HG03457 (cell line): ENCODE results near the gene POLDIP3.
"Not testable (repeated sequence)": the region's sequence is repeated elsewhere in the genome, so short reads cannot be mapped to it uniquely, and the experiment has no call there.

Source experiments
- ATAC-seq: cut with Tn5 transposase; IDR thresholded peaks from one replicate; pipeline ENCODE4 v1.9.1; 2021; ENCODE audit warnings: moderate number of reproducible peaks; ENCODE audit not compliant: unreplicated experiment

Gene POLDIP3

DNA sequence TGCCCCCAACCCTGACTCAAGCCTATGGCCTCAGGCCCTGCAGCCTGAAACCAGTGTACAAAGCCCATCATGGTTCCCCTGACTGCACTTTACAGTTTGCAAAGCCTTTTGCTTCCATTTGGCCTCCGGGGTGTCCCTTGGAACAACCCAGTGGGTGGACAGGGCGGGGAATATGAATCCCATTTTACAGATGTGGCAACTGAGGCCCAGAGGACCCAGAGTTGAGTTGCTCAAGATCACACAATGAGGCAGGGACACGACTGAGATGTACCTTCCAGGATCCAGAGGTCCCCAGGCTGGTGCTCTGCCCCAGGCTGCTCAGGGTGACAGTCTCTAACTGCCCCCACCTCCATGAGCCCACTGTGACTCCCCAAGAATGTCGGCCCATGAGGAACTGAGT is 5.4 kb upstream of the POLDIP3 start:
- ATAC-seq: no peak

DNA sequence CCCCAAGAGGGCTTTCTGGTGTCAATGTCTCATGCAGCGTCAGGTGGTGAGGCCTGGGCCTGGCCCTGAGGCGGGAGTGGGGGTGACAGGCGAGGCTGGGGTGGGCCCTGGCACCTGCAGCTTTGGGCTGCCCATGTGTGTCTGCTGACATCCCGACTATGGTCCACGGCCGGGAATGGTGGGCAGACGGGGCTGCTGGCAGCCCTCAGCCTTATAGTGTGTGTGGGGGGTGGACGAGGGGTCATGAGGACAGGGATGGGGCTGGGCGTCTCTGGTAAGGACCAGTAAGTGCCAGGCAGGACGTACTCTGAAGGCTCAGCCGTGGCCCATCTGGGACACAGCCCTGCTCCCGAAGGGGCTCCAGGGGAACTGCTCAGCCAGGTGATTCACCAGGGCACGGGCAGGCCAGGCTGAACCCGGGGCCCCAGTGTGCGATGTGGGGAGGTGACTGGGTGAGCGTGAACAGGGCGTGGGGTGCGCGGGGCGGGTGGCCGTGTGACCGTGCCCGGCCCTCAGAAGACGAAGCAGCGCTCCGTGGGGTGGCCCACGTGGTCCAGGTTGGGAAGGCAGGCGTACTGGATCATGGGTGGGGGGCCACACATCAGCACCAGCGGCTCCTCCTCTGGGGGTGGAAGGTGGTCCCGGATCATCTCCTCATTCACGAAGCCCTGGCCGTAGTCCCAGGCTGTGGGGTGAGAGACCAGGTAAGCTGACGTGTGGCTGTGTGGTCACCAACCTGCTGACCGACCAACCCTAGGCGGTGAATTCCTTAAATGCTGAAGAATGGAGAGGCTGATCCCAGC is 4.8 kb upstream of the POLDIP3 start:
- no peak for ATAC-seq

DNA sequence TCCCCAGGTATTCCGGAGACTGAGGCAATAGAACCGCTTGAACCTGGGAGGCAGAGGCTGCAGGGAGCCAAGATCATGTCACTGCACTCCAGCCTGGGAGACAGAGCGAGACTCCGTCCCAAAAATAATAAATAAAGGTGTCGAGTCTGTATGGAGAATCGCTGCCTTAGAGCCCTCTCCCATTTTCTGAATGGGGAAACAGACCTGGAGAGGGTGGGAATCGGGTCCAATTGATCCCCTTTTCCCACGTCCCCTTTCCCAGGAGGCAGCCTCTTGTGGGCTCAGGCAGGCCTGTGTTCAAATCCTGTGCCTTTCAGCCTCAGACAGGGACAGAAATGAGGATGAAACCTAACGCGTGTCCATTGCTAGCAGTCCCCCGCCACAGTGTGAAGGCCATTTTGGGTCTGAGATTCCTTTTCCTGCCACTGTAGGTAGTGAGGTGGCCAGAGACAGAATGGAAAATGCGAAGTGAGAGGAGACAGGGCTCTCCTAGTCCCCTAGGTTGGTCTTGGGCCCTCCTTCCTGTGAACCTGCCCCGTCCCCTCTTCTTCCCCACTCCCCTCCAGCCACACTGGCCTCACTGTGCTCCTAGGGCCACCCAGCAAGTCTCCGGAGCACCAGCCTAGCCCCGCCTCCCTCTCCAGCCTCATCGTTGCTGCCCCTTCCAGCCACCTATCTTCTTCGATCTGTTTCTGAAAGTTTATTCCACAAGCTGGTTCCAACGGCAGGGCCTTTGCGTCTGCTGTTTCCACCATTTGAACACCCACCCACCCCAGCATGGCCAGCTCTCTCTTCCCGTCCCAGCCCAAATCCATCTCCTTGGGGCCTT is 2.7 kb upstream of the POLDIP3 start:
- ATAC-seq: no peak

DNA sequence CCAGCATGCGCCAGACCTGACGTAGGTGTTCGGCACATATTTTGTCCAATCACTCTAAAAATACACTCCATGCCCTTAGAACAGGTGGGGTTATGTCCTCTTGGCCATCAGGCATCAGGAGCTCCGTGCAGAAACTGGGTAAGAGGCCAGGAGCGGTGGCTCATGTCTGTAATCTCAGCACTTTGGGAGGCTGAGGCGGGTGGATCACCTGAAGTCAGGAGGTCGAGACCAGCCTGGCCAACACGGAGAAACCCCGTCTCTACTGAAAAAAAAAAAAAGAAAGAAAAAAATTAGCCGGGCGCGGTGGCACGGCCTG is 1.1 kb upstream of the POLDIP3 start:
- not testable (repeated sequence) for ATAC-seq

DNA sequence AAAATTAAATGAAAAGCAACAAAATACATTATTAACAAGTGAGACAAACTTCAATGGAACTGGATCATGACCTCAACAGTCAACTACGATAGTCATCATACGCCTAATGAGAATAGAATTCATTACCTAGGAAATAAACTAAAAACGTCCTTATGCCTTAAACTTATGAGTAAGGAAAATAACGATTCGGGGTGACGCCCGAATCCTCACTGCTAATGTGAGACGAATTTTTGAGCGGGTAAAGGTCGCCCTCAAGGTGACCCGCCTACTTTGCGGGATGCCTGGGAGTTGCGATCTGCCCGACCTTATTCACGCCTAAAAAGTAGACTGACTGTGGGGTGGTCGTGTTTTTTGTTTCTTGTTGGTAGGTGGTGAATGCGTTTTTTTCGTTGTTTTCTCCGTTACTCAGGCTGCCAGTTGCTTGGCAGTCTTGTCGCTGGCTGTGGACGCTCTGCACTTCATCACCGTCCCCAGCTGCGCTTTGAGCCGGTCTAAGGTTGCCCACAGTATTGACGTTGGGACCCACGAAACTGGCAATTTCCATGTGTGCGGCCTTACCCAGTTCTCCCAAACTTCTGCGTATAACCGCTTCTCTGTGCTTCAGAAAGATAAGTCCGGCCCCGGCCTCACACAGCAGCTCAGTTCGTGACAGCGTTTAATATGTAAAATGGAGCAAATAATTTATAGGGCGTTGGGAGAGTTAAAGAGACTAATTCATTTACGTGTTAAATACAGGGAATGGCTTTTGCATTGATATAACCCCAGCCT is 593 bp upstream of the POLDIP3 start:
- ATAC-seq: peak; percentile 42

DNA sequence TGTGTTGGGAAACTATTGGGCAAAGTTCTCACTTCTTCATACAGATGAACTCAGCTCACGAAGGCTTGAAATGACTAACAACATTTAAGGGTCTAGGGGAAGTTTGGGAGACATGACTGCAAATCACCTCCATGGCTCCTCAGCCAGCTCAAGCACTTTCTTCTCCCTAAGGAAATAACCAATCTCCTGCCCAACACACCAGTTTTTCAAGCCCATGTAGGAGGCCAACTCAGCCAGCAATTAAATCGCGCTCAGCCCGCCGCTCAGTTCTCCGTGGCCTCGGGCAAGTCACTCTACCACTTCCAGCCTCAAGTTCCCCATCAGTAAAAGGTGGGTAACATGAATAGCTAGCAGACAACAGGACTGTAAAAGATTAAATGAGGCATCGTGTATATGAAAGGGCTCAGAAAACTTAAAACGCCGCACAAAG is 796 bp downstream of the POLDIP3 start:
- no peak for ATAC-seq

DNA sequence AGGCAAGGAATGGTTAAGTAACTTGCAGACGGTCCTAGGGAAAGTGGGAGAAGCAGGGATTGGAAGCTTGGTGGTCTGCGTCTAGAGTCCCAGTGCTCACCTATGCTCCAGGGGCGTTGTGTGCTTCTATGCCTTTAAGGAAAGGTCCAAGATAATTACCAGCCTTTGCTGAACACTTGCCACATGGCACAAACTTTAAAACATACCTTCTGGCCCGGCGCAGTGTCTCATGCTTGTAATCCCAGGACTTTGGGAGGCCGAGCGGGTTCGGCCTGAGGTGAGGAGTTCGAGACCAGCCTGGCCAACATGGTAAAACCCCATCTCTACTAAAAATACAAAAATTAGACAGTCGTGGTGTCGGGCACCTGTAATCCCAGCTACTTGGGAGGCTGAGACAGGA is 2.3 kb downstream of the POLDIP3 start:
- ATAC-seq: no peak

DNA sequence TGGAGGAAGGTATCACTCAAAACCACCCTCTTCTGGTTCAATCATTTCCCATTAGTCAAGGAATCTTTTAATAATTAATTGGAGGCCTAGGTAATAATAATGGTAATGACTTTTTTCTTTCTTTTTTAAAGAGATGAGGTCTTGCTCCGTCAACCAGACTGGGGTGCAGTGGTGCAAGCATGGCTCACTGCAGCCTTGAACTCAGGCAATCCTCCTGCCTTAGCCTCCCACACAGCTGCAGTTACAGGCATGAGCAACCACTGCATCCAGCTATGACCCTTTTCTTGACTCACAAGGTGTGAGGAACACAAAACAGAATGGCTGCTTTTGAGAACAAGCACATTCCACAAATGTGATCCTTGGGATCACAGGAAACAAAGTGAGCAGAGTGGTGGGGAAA is 3.6 kb downstream of the POLDIP3 start:
- ATAC-seq: no peak

DNA sequence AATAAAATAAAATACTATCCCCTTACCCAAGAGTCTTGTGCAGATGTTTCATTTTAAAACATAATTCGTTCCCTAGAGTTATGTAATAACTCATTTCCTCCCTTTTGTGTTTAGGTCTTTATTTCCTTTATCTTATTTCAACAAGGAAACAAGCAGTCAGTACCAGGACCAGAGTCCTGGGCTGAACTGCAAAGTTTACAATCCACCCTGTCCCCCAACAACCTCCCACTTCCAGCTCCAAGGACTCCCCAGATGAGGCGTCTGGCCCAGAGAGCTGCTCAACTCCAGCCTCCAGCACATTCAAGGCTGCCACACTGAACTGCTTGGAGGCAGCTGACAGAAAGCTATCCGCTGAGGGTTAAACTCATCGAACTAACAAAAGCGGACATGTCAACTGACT is 4.5 kb downstream of the POLDIP3 start:
- no peak for ATAC-seq

DNA sequence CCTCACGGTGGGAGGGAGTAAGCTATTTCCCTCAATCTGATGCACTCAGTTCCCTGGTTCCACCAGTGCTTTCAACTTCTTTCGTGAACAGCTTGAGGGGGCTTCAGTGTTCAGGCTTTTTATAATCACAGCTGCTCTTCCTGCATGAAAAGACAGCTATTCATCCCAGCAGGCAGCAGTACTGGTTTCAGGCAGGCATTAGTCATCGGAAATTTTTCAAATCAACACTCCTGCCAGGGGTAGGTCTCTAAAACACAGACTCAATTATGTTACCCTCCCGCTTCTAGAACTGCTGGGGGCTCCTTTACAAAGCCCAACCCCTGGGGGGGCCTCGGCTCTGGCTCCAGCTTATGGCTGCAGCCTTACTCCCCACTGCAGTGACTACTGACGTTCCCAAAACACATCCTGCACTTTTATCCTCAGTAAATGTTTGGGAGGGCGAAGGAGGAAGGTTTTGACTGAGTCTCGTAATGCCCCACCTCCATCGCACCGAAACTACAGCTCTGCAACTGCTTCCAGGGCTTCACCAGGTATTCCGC is 5.8 kb downstream of the POLDIP3 start:
- ATAC-seq: no peak

DNA sequence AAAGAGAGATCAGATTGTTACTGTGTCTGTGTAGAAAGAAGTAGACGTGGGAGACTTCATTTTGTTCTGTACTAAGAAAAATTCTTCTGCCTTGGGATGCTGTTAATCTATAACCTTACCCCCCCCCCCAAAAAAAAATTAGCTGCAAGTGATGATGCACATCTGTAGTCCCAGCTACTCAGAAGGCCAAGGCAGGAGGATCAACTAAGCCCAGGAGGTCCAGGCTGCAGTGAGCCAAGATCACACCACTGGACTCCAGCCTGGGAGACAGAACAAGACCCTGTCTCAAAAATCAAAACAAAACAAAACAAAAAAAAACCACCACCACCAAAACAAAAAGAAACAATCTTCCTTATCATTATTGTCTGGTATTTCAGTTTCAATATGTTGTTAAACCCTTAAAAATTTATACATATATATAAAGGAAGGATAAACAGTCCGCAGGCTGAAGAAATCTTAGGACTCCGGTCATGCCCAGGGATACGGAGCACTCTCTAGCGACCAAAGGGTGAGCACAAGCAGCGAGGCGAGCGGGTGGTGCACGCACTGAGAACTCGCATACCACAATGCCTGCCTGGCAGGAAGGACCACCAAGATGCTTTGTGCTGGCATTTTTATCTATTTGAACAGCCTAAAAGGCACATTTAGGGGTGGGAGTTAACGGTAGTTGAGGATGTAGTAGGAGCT is 6.4 kb downstream of the POLDIP3 start:
- no peak for ATAC-seq

DNA sequence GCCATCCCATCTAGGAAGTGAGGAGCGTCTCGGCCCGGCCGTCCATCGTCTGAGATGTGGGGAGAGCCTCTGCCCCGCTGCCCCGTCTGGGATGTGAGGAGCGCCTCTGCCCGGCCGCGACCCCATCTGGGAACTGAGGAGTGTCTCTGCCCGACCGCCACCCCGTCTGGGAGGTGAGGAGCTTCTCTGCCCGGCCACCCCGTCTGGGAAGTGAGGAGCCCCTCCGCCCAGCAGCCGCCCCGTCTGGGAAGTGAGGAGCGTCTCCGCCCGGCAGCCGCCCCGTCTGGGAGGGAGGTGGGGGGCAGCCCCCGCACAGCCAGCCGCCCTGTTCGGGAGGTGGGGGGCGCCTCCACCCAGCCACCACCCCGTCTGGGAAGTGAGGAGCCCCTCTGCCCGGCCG is 7.0 kb downstream of the POLDIP3 start:
- not testable (repeated sequence) for ATAC-seq

DNA sequence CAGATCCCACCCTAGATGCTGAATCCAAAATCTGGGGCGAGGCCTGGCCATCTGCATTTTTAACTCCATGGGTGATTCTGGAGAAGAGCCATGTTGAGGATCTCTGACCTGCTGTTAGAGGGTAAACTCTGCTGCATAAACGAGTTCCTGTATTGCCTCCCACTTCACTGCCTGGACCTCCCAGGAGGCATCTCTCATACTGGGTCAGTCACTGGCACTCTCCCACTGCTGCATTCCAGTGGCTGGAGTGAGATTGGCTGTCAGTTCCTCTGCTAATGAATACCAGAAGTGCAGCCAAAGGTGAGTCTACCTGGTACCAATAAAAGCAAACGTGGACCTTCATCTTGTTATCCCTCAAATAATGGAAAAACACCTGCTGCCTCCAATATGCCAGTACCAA is 10.3 kb downstream of the POLDIP3 start:
- no peak for ATAC-seq

DNA sequence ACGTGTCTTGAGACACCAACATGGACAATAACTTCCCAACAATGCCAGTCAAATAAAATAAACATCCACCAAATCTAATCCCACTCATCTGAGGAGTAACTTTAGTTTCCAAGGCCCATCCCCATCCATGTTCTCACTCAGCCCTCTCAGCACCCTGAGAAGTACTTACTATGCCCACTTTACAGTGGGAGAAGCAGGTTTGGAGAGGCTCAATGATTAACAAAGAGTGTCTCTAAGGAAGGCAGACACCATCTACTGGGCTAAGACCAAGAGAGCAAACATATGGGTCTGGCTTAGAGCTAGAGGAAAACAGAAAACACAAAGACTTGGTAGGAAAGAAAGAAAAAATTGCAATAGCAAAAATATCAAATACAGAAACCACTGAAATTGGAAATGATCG is 11.3 kb downstream of the POLDIP3 start:
- ATAC-seq: no peak

DNA sequence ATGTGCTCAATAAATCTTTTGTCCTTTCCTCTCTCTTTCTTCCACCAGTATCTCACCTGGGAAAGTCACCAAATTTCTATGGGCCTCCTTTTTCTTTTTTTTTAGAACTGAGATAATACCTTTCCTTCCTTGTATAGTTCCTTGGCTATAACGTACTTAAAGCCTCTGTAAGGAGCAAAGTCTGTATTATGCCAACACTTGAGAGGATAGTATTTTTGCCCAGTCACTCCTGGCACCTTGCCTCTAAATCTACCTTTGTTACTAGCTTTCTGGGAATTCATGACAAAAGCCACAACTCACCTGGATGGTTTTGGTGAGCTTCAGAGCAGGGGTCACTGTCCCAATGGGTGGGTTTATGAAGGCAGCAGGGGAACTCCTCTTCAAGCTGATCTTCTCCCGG is 12.2 kb downstream of the POLDIP3 start:
- ATAC-seq: no peak

DNA sequence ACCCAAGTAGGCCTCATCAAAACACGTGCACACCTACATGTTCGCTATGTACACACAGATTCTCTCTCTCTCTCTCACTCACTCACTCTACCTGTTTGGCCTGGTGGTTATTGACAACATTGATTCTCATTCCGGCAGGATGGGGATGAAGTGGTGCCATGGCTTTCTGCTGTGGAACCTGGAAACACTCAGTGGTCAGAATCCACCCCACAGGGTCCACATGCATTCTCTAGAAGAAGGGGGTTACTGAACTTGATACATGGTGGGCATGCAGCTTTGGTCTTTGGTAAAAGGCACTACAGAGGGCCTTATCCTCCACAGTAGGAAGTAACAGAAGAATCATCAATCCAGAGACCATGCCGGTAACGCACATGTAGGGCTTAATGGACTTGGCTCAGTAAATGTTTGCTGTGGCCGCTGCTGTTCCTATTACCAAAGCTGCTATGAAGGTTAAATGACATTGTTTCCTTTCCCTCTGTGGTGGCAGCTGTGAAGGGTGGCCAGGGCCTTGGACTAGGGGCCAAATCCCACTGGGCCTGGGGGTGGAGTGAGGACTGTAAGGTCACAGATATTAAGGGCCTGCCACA is 12.7 kb downstream of the POLDIP3 start:
- no peak for ATAC-seq

DNA sequence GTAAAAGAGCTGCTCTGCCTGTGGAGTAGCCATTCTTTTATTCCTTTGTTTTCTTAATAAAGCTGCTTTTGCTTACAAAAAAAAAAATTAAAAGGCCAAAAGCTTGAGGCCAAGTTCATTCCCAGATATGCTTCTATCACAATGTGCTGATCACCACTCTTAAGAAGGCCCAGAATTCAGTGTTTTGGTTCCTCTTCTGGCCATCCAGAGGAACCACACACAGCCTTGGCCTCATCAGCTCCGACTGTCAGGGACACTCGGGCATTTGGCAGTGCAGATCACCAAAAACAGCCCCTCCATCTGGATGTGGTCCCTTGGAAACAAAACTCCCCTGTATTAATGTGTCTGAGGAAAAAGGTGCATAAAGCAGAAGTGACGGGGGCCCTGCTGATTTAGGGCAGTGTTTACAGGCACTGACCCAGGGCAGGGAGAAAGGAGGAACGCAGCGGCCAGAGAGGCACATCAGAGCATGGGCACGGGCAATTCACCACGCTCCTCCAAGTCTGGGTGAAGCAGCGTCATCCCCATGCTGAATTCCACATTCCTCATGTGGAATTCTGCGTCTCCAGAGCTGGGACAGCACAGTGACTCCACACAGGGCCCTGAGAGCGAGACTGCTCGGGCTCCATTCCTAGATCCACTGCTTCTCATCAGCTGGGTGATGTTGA is 17.7 kb downstream of the POLDIP3 start:
- ATAC-seq: no peak

DNA sequence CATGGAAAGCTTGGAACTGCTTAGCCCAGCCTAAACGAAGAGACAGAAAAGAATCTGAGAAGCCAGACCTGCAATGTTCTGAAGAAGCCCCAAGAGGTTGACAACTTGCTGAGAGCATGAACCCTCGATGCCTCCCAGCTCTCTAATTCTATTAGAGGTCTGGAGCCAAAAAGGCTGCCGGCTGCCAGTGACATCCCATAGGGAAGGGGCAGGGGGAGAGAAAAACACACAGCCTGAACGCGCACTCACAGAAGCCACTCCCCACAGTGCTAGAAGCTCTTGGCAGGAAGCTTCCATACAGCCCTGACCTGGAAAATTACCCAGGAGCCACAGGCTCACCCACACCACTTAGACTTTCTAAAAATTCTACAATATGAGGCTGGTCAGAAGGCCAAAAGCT is 18.3 kb downstream of the POLDIP3 start:
- ATAC-seq: no peak

DNA sequence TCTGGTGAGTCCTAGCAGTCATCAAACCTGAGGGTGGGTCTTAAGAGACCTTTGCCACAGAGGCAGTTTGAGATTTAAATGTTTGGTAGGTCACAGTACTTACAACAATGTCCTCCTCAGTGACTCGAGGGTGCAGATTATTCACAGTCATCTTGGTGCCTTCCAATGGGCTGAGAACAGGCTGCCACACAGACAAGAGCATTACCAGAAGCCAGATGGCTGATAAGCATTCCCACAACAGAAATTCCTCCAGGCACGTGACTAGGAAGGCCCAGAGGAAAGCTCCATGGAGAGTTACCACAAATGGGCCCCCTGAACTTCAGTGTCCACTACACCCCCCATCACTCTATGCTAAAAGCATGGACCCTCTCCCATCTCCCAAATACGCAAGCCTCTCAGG is 19.2 kb downstream of the POLDIP3 start:
- no peak for ATAC-seq

DNA sequence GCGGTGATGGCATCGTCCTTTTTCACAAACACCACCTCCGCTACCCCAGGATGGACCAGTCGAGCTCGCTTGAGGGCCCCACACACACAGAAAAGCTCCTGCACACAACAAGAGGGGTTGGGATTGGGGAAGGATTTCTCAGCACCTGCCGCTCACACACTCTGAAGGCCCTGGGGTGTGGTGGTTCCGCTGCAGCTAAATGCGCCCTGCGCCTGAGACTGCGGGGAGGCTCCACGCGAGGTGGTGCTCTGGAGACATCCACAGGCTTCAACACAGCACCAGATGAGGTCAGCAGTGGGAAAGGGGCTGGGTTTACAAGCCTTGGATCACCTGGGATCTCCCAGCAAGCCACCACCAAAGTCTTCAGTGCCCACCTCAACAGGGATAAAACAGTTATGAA is 22.7 kb downstream of the POLDIP3 start:
- no peak for ATAC-seq
